ENCODE measurements around the gene LHFPL4.

The LHFPL4 gene

GRCh38 chr3:9467451-9467850 is 86.2 kb downstream of the LHFPL4 start:
- TF ChIP-seq CREB1 (IDR thresholded peaks at IDR 0.05; ENCODE audit: low read depth) (no peak), TAF1 (IDR thresholded peaks at IDR 0.05; ENCODE audit: low read depth) (no peak), EP300 (IDR thresholded peaks at IDR 0.05; ENCODE audit: borderline replicate concordance) (no peak), ZBTB7A (IDR thresholded peaks at IDR 0.05; ENCODE audit: low read depth) (no peak), EGR1 (IDR thresholded peaks at IDR 0.05) (no peak)

GRCh38 chr3:9455596-9456131 is 98.0 kb downstream of the LHFPL4 start:
- TF ChIP-seq CEBPB (IDR thresholded peaks at IDR 0.05), result no peak
- TF ChIP-seq EP300 (IDR thresholded peaks at IDR 0.05; ENCODE audit: borderline replicate concordance), result no peak
- TF ChIP-seq, protein P1, sequence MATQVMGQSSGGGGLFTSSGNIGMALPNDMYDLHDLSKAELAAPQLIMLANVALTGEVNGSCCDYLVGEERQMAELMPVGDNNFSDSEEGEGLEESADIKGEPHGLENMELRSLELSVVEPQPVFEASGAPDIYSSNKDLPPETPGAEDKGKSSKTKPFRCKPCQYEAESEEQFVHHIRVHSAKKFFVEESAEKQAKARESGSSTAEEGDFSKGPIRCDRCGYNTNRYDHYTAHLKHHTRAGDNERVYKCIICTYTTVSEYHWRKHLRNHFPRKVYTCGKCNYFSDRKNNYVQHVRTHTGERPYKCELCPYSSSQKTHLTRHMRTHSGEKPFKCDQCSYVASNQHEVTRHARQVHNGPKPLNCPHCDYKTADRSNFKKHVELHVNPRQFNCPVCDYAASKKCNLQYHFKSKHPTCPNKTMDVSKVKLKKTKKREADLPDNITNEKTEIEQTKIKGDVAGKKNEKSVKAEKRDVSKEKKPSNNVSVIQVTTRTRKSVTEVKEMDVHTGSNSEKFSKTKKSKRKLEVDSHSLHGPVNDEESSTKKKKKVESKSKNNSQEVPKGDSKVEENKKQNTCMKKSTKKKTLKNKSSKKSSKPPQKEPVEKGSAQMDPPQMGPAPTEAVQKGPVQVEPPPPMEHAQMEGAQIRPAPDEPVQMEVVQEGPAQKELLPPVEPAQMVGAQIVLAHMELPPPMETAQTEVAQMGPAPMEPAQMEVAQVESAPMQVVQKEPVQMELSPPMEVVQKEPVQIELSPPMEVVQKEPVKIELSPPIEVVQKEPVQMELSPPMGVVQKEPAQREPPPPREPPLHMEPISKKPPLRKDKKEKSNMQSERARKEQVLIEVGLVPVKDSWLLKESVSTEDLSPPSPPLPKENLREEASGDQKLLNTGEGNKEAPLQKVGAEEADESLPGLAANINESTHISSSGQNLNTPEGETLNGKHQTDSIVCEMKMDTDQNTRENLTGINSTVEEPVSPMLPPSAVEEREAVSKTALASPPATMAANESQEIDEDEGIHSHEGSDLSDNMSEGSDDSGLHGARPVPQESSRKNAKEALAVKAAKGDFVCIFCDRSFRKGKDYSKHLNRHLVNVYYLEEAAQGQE (IDR thresholded peaks at IDR 0.05; ENCODE audit: low read depth), result no peak
- TF ChIP-seq CREB1 (IDR thresholded peaks at IDR 0.05; ENCODE audit: low read depth), result no peak
- TF ChIP-seq TEAD4 (IDR thresholded peaks at IDR 0.05), result no peak
- TF ChIP-seq TCF12 (IDR thresholded peaks at IDR 0.05; ENCODE audit: low read depth), result no peak
- TF ChIP-seq ZBTB7A (IDR thresholded peaks at IDR 0.05; ENCODE audit: low read depth), result no peak
- TF ChIP-seq YY1 (IDR thresholded peaks at IDR 0.05; ENCODE audit: low read depth), result no peak
- no peak for TF ChIP-seq NFIC (IDR thresholded peaks at IDR 0.05)
- TF ChIP-seq RAD21 (IDR thresholded peaks at IDR 0.05; ENCODE audit: low read depth), result no peak
- TF ChIP-seq TAF1 (IDR thresholded peaks at IDR 0.05; ENCODE audit: low read depth), result no peak

DNA sequence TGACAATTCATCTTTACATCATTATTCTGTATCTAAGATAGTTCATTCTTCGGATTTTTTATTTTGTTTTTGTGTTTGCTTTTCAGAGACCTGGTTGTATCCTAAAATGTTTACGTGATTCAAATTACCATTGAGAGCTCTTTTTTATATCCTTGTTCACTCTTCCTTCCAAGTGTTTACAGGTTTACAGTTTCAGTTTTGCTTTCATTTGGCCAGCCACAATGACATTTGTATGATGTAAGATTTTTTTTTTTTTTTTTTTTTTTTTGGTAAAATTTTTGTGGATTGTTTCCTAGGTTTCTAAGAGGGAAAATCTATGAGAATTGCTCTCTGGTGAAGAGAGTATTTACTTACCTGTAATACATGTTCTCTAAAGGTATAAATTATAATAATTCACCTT is 101.2 kb downstream of the LHFPL4 start:
- TF ChIP-seq, protein P1 (IDR thresholded peaks at IDR 0.05; ENCODE audit: low read depth), result no peak
- TF ChIP-seq, protein P2, sequence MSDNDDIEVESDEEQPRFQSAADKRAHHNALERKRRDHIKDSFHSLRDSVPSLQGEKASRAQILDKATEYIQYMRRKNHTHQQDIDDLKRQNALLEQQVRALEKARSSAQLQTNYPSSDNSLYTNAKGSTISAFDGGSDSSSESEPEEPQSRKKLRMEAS (IDR thresholded peaks at IDR 0.05), result no peak
- TF ChIP-seq RAD21 (IDR thresholded peaks at IDR 0.05; ENCODE audit: low read depth) (no peak), FOXM1 (IDR thresholded peaks at IDR 0.05; ENCODE audit: borderline replicate concordance, low read depth) (no peak), EGR1 (IDR thresholded peaks at IDR 0.05) (no peak), USF1 (IDR thresholded peaks at IDR 0.05) (no peak), EP300 (IDR thresholded peaks at IDR 0.05; ENCODE audit: borderline replicate concordance) (no peak), NFIC (IDR thresholded peaks at IDR 0.05) (no peak)

- TF ChIP-seq TEAD4 (IDR thresholded peaks at IDR 0.05) (no peak), ZBTB7A (IDR thresholded peaks at IDR 0.05; ENCODE audit: low read depth) (no peak), USF1 (IDR thresholded peaks at IDR 0.05) (no peak), FOXM1 (IDR thresholded peaks at IDR 0.05; ENCODE audit: borderline replicate concordance, low read depth) (no peak), TCF12 (IDR thresholded peaks at IDR 0.05; ENCODE audit: low read depth) (no peak), EP300 (IDR thresholded peaks at IDR 0.05; ENCODE audit: borderline replicate concordance) (no peak)
These were observed 102.6 kb downstream of the LHFPL4 start for GRCh38 chr3:9450991-9451390.

DNA sequence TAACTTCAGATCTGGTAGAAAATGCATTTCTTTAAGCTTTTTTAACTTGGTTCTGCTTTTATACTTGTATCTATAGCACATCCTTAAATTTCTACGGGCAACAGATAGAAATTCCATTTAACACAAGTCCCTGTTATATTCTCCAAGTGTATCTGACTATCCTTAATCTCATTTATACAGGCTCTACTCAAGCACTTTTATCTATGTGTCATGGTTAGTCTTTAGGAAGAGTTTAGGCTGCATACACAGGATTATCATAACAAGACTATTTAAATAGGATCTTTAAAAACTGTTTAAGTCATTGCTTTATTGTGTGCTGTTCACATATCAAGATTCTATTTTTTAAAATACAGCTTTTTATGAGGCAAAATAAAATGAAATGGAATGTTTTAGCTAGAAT is 103.5 kb downstream of the LHFPL4 start:
- TF ChIP-seq FOXM1 (IDR thresholded peaks at IDR 0.05; ENCODE audit: borderline replicate concordance, low read depth), result no peak
- TF ChIP-seq NFIC (IDR thresholded peaks at IDR 0.05), result no peak
- TF ChIP-seq YY1 (IDR thresholded peaks at IDR 0.05; ENCODE audit: low read depth), result no peak
- TF ChIP-seq, protein P1 (IDR thresholded peaks at IDR 0.05; ENCODE audit: low read depth), result no peak
- TF ChIP-seq EGR1 (IDR thresholded peaks at IDR 0.05), result no peak
- TF ChIP-seq RAD21 (IDR thresholded peaks at IDR 0.05; ENCODE audit: low read depth), result no peak
- TF ChIP-seq ZBTB7A (IDR thresholded peaks at IDR 0.05; ENCODE audit: low read depth), result no peak
- TF ChIP-seq TEAD4 (IDR thresholded peaks at IDR 0.05), result no peak
- no peak for TF ChIP-seq EP300 (IDR thresholded peaks at IDR 0.05; ENCODE audit: borderline replicate concordance)

Data from Ishikawa (cell line).